Cardiac septum (tissue), 1 donor: ENCODE data around the gene SF3A1. TPM values are rescaled to one million over a fixed set of nuclear protein-coding genes. Genes with fewer than 3 reads are reported as not detected.

Experiments
- DNase-seq: peaks from one replicate; pipeline ENCODE4 v3.0.0-alpha.2; 2020; ENCODE audit warnings: low spot score
- intact Hi-C: fragments of 100-400 bp; cut with DNase I; formaldehyde crosslinking; loops from one replicate; pipeline ENCODE4 v1.14.0; 2022
- total RNA-seq: library from RNA; stranded (reverse); fragmentation: NEBNext Ultra II Directional; extraction: Animal tissue kit (Norgen Biotek cat#: 25700); gene quantifications from one replicate; pipeline ENCODE4 v1.2.1, GENCODE V29; 2021
- donor health status: DM: no; HTN: no; CAD: no.

Gene SF3A1
- total RNA-seq, 1 donor from 2014 or later, result 106 TPM

- no peak for DNase-seq
- intact Hi-C loops, result no loop called here
Observed at GRCh38 chr22:30294830-30295229, 61.9 kb downstream of the SF3A1 start.

GRCh38 chr22:30294066-30294465 is 62.6 kb downstream of the SF3A1 start:
- DNase-seq, result no peak
- intact Hi-C loops, result no loop called here

- intact Hi-C loops, result no loop called here
- no peak for DNase-seq
Observed at GRCh38 chr22:30293026-30293425, 63.7 kb downstream of the SF3A1 start.

GRCh38 chr22:30292069-30292970 is 64.4 kb downstream of the SF3A1 start:
- intact Hi-C loops, result no loop called here
- DNase-seq, result no peak

GRCh38 chr22:30291058-30291892 is 65.4 kb downstream of the SF3A1 start:
- intact Hi-C loops, result loop anchor here (2.0 kb wide), 1 partner anchor 14 kb away; no protein-coding TSS in a partner anchor
- peak; percentile 91 for DNase-seq

- no peak for DNase-seq
- intact Hi-C loops, result loop anchor here (2.0 kb wide), 1 partner anchor 14 kb away; no protein-coding TSS in a partner anchor
Observed at GRCh38 chr22:30290342-30291057, 66.2 kb downstream of the SF3A1 start.

- no peak for DNase-seq
- intact Hi-C loops, result loop anchor here (1.0 to 2.0 kb wide), 4 partner anchors 15 to 134 kb away; partner anchors contain the start of genes SF3A1 and TBC1D10A
Observed at GRCh38 chr22:30289980-30290313, 66.7 kb downstream of the SF3A1 start.

- DNase-seq, result peak; percentile 99
- intact Hi-C loops, result loop anchor here (1.0 to 2.0 kb wide), 3 partner anchors 37 to 135 kb away; partner anchors contain the start of genes SF3A1 and TBC1D10A
Observed at GRCh38 chr22:30289141-30289979, 67.3 kb downstream of the SF3A1 start, which contains the start of gene CASTOR1. CASTOR1 (minus strand) TSS chr22:30289505; CDS start chr22:30289497, 8 bp downstream.

- intact Hi-C loops, result loop anchor here (1.0 to 2.0 kb wide), 4 partner anchors 38 to 136 kb away; partner anchors contain the start of genes SF3A1 and TBC1D10A
- no peak for DNase-seq
Observed at GRCh38 chr22:30288419-30289140, 68.1 kb downstream of the SF3A1 start.

GRCh38 chr22:30287648-30288418 is 68.9 kb downstream of the SF3A1 start:
- DNase-seq, result peak; percentile 91
- intact Hi-C loops, result loop anchor here (1.0 to 2.0 kb wide), 2 partner anchors 39 to 98 kb away; partner anchors contain the start of gene TBC1D10A

- intact Hi-C loops, result no loop called here
- peak; percentile 94 for DNase-seq
Observed at GRCh38 chr22:30286813-30287647, 69.7 kb downstream of the SF3A1 start.

GRCh38 chr22:30286331-30286730 is 70.4 kb downstream of the SF3A1 start:
- DNase-seq, result no peak
- intact Hi-C loops, result no loop called here

GRCh38 chr22:30285846-30286200 is 70.9 kb downstream of the SF3A1 start:
- DNase-seq, result no peak
- intact Hi-C loops, result no loop called here

- DNase-seq, result no peak
- intact Hi-C loops, result no loop called here
Observed at GRCh38 chr22:30285176-30285845, 71.4 kb downstream of the SF3A1 start.

GRCh38 chr22:30284666-30285065 is 72.0 kb downstream of the SF3A1 start:
- intact Hi-C loops, result no loop called here
- DNase-seq, result no peak

- intact Hi-C loops, result no loop called here
- DNase-seq, result no peak
Observed at GRCh38 chr22:30284172-30284571, 72.5 kb downstream of the SF3A1 start.
